Fibroblast of the aortic adventitia (primary cell): Measurements from ENCODE around the gene OR2V1. TPM values are rescaled to one million over a fixed set of nuclear protein-coding genes. Genes with fewer than 3 reads are reported as not detected.
"Not testable (repeated sequence)": the region's sequence is repeated elsewhere in the genome, so short reads cannot be mapped to it uniquely, and the experiment has no call there.

Source experiments
- DNase-seq: peaks from one replicate; pipeline ENCODE4 v3.0.0-alpha.2; 2010; ENCODE audit warnings: low read depth
- H3K4me3 ChIP-seq: 2 replicates; pipeline ENCODE4 v1.5.1; 2011; ENCODE audit warnings: low read depth, mild to moderate bottlenecking, control low read depth, low read length, moderate library complexity
- CTCF ChIP-seq: IDR thresholded peaks from 2 replicates; pipeline ENCODE4 v1.5.1; 2011; ENCODE audit warnings: mild to moderate bottlenecking, low read length, control low read depth, inconsistent platforms; ENCODE audit not compliant: insufficient read depth
- total RNA-seq: library from RNA; depleted of rRNA; stranded (reverse); fragments of >200 nt; gene quantifications from 2 replicates; pipeline ENCODE4 v1.2.3, GENCODE V29; 2012; ENCODE audit warnings: low replicate concordance

The OR2V1 gene
- total RNA-seq, 1 donor = not detected

- H3K4me3 ChIP-seq = no peak overlapping the region
- no peak for DNase-seq
- no peak for TF ChIP-seq CTCF
Measured at GRCh38 chr5:181149355-181149754, 18.4 kb upstream of the OR2V1 start.

- not testable (repeated sequence) for H3K4me3 ChIP-seq, DNase-seq
Measured at GRCh38 chr5:181146927-181147636, 16.1 kb upstream of the OR2V1 start, which contains the start of gene OR2V2. Gene OR2V2 (plus strand): TSS chr5:181147586. CDS start chr5:181154943, 7,357 bp downstream.

- TF ChIP-seq CTCF = no peak
- no peak for DNase-seq
- no peak overlapping the region for H3K4me3 ChIP-seq
Measured at GRCh38 chr5:181145133-181145532, 14.2 kb upstream of the OR2V1 start.

GRCh38 chr5:181142054-181142453 is 11.1 kb upstream of the OR2V1 start:
- no peak for DNase-seq
- no peak for TF ChIP-seq CTCF
- H3K4me3 ChIP-seq = no peak overlapping the region

- TF ChIP-seq CTCF = no peak
- H3K4me3 ChIP-seq = no peak overlapping the region
- no peak for DNase-seq
Measured at GRCh38 chr5:181140766-181141165, 9.8 kb upstream of the OR2V1 start.

- TF ChIP-seq CTCF = no peak
- no peak overlapping the region for H3K4me3 ChIP-seq
- no peak for DNase-seq
Measured at GRCh38 chr5:181138258-181138657, 7.3 kb upstream of the OR2V1 start.

GRCh38 chr5:181136361-181136955 is 5.5 kb upstream of the OR2V1 start:
- DNase-seq = no peak
- H3K4me3 ChIP-seq = no peak overlapping the region
- TF ChIP-seq CTCF = no peak
